SH-SY5Y (cell line): ENCODE measurements around the gene ANXA11.

Experiments
- GATA2 ChIP-seq: IDR thresholded peaks from 2 replicates; pipeline ENCODE4 v1.6.1; 2011; ENCODE audit warnings: mild to moderate bottlenecking, low read depth, low read length
- GATA3 ChIP-seq: IDR thresholded peaks from 2 replicates; pipeline ENCODE4 v1.6.1; 2011; ENCODE audit warnings: low read depth, mild to moderate bottlenecking, low read length, moderate library complexity

GRCh38 chr10:80159166-80159873 lies 46.0 kb downstream of the ANXA11 start:
- TF ChIP-seq GATA3 = no peak
- TF ChIP-seq GATA2 = no peak; the same call in 1 of the 2 replicates
